B cell (primary cell): ENCODE data around the gene PRKAR1A.

Experiments used
- EZH2 ChIP-seq: IDR thresholded peaks from 2 replicates; pipeline ENCODE4 v1.6.1; 2012; ENCODE audit warnings: borderline replicate concordance, low read depth, mild to moderate bottlenecking, moderate library complexity, low read length; ENCODE audit not compliant: insufficient read depth, poor library complexity, severe bottlenecking
- TF ChIP-seq, protein P1 (sequence below): fragments of 200-600 bp; IDR thresholded peaks from one replicate; pipeline ENCODE4 v1.8.0; 2022; ENCODE audit warnings: antibody characterized with exemption, mild to moderate bottlenecking

DNA sequence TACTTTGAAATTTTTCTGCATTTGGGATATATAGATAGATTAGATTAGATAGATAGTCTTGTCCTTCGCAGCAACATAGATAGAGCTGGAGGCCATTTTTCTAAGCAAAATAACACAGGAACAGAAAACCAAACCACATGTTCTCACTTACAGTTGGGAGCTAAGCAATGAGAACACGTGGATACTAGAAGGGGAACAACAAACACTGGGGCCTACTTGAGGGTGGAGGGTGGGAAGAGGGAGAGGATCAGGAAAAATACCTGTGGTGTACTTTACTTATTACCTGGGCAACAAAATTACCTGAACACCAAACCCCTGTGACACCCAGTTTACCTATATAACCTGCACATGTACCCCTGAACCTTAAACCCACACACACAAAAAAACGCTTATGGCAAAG, 14.3 kb downstream of the PRKAR1A start:
- TF ChIP-seq, protein P1, sequence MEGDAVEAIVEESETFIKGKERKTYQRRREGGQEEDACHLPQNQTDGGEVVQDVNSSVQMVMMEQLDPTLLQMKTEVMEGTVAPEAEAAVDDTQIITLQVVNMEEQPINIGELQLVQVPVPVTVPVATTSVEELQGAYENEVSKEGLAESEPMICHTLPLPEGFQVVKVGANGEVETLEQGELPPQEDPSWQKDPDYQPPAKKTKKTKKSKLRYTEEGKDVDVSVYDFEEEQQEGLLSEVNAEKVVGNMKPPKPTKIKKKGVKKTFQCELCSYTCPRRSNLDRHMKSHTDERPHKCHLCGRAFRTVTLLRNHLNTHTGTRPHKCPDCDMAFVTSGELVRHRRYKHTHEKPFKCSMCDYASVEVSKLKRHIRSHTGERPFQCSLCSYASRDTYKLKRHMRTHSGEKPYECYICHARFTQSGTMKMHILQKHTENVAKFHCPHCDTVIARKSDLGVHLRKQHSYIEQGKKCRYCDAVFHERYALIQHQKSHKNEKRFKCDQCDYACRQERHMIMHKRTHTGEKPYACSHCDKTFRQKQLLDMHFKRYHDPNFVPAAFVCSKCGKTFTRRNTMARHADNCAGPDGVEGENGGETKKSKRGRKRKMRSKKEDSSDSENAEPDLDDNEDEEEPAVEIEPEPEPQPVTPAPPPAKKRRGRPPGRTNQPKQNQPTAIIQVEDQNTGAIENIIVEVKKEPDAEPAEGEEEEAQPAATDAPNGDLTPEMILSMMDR: no peak
- no peak for TF ChIP-seq EZH2
